ENCODE data around the gene DPM2. TPM values are rescaled to one million over a fixed set of nuclear protein-coding genes. Genes with fewer than 3 reads are reported as not detected.

DPM2 gene
- total RNA-seq, 1 donor from 2014 or later: 36.8 TPM

DNA sequence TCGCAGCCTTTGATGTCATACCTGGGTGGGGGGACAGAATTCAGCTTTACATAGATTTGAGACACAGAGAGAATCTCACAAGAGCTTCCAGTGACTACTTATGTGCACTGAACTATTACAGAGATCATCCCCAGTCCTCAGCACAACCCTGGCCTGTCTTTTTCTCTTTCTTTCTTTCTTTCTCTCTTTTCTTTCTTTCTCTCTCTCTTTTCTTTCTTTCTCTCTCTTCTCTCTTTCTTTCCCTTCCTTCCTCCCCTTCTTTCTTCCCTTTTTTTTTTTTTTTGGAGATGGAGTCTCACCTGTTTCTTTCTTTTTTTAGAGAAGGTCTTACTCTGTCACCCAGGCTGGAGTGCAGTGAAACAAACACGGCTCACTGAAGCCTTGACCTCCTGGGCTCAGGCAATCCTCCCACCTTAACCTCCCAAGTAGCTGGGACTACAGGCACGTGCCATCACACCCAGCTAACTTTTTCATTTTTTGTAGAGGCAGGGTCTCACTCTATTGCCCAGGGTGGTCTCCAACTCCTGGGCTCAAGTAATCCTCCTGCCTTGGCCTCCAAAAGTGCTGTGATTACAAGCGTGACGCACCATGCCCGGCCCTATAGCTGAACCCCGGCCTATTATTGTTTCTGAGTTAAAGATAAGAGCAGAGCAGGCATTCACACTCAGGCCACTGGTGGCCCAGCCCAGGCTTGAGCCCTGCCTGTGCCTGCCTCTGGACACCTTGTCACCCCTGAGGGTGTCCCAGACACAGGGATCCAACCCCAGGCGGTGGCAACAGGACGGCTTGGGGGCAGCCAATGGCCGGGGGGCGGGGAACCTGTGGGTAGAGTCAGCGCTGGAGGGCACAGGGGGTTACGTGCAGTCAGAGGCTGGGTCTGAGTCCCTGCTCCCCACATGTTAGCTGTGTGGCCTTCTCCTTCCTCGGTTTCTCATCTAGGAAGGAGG is 11.4 kb downstream of the DPM2 start:
- Mint-ChIP-seq H3K27me3 (ENCODE audit: low read depth) (peaks cover 60% of the 10 kb centered on the region), H3K9me3 (no peaks in the 10 kb centered on the region), H3K27ac (no peak overlapping the region), H3K36me3 (no peaks in the 10 kb centered on the region), H3K4me3 (peak overlapping the region; percentile 74), H3K4me1 (peaks cover 9% of the 10 kb centered on the region)
- TF ChIP-seq, protein P1, sequence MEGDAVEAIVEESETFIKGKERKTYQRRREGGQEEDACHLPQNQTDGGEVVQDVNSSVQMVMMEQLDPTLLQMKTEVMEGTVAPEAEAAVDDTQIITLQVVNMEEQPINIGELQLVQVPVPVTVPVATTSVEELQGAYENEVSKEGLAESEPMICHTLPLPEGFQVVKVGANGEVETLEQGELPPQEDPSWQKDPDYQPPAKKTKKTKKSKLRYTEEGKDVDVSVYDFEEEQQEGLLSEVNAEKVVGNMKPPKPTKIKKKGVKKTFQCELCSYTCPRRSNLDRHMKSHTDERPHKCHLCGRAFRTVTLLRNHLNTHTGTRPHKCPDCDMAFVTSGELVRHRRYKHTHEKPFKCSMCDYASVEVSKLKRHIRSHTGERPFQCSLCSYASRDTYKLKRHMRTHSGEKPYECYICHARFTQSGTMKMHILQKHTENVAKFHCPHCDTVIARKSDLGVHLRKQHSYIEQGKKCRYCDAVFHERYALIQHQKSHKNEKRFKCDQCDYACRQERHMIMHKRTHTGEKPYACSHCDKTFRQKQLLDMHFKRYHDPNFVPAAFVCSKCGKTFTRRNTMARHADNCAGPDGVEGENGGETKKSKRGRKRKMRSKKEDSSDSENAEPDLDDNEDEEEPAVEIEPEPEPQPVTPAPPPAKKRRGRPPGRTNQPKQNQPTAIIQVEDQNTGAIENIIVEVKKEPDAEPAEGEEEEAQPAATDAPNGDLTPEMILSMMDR (IDR thresholded peaks at IDR 0.05; ENCODE audit: unreplicated experiment): no peak
- DNase-seq (ENCODE audit: low spot score in 2 of 2, unreplicated experiment in 2 of 2): no peak

DNA sequence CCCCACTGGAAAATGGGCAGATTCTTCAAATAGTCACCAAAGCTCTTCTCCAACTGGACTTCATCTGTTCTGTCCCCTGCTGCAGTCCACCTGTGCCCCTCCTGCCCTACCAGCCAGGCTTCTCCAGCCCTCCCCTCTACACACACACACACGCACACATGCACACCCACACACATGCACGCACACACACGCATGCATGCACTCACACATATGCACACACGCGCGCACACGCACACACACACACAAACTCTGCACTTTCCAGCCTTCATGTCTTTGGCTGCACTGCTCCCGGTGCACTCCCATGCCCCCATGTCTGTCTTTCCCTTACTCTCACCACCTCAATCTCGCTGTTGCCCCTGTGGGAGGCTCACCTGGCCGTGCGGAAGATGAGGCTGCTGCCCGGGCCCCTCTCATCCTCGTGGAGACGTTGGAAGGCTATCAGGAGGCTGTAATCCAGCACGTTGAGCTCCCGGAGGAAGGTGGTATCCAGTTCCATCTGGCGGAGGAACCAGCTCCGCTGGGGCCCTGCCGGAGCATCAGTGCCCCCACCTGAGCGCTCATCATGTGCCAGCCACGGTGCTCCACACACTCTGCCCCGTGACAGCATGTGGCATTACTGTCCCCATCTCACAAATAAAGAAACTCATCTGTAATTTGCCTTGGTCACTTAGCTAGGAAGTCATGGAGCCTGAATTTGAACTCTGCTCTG is 12.8 kb downstream of the DPM2 start:
- TF ChIP-seq, protein P1 (IDR thresholded peaks at IDR 0.05; ENCODE audit: unreplicated experiment): no peak
- Mint-ChIP-seq H3K36me3 (no peaks in the 10 kb centered on the region), H3K9me3 (no peaks in the 10 kb centered on the region), H3K4me1 (peaks cover under 1% of the 10 kb centered on the region), H3K4me3 (no peak overlapping the region), H3K27ac (no peak overlapping the region), H3K27me3 (ENCODE audit: low read depth) (peaks cover 56% of the 10 kb centered on the region)
- no peak for DNase-seq (ENCODE audit: low spot score in 2 of 2, unreplicated experiment in 2 of 2)

DNA sequence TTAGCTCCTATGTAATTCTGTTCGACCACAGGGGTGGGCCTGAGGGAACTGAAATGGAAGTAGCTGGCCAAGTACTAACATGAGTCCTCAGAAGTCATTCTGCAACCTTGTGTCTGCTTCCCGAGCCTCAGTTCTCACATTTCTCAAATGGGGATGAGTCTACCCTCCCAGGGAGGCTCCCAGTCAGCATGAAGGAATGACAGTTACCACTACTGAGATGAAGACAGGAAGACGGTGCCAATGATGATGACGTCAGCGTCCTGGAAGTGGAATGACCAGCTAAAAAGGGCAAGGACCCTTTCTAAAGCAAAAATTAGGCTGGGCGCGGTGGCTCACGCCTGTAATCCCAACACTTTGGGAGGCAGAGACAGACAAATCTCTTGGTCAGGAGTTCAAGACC is 13.9 kb downstream of the DPM2 start:
- Mint-ChIP-seq H3K4me3 (no peak overlapping the region), H3K36me3 (no peaks in the 10 kb centered on the region), H3K9me3 (no peaks in the 10 kb centered on the region), H3K27ac (no peak overlapping the region), H3K27me3 (ENCODE audit: low read depth) (peaks cover 45% of the 10 kb centered on the region), H3K4me1 (no peaks in the 10 kb centered on the region)
- no peak for DNase-seq (ENCODE audit: low spot score in 2 of 2, unreplicated experiment in 2 of 2)
- TF ChIP-seq, protein P1 (IDR thresholded peaks at IDR 0.05; ENCODE audit: unreplicated experiment): no peak

DNA sequence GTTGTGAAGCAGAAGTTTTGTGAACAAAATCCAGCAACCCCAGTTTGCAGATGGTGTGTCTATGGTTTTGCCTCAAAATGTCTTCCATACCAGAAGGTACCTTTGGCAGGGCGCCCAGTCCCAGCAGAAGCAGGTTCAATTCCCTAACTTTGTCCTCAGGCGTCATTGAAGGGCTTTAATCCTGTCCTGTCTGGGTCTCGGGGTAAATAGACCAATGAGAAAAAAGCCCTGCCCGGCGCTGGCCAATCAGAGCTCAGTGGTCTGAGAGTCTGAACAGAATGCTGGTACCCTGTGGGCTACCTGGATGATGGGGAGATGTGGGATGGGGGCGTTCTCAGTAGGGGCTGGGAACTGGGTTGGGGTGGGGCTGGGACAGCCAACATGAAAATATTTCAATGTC is 14.6 kb downstream of the DPM2 start:
- Mint-ChIP-seq H3K27ac (no peak overlapping the region), H3K4me3 (no peak overlapping the region), H3K36me3 (no peaks in the 10 kb centered on the region), H3K4me1 (peaks cover 5% of the 10 kb centered on the region), H3K27me3 (ENCODE audit: low read depth) (peaks cover 38% of the 10 kb centered on the region), H3K9me3 (no peaks in the 10 kb centered on the region)
- TF ChIP-seq, protein P1 (IDR thresholded peaks at IDR 0.05; ENCODE audit: unreplicated experiment): no peak
- DNase-seq (ENCODE audit: low spot score in 2 of 2, unreplicated experiment in 2 of 2): no peak

DNA sequence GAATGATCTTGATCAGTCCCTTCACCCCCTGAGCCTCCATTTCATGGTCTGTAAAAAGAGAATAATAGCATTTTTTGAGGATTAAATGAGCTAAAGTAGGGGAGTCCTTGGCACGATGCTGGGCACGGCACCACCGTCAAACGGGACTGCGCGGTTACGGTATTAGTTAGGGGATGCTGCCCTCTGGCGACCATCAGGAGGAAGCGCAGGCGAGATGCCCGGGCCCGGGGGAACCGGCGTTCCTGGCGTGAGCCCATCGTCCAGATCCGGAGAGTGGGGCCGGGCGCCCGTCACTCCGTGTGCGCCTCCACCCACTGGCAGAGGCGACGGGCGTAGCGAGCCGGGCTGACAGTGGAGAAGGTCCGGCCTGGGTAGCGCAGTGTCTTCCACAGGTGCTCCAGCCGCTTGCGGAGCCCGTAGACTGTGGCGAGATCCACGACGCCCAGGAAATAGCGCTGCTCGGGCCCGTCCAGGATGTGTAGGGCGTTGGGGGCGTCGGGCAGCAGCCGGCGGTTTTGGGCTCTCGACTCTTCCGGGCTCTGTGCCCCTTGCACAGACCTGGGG is 16.0 kb downstream of the DPM2 start:
- peaks cover 28% of the 10 kb centered on the region for H3K27me3 Mint-ChIP-seq (ENCODE audit: low read depth)
- DNase-seq (ENCODE audit: low spot score in 2 of 2, unreplicated experiment in 2 of 2): peak in 1 of 2 experiments; percentile 84
- peaks cover 8% of the 10 kb centered on the region for H3K4me1 Mint-ChIP-seq
- no peaks in the 10 kb centered on the region for H3K9me3 Mint-ChIP-seq
- no peak overlapping the region for H3K27ac Mint-ChIP-seq
- H3K36me3 Mint-ChIP-seq: no peaks in the 10 kb centered on the region
- TF ChIP-seq, protein P1 (IDR thresholded peaks at IDR 0.05; ENCODE audit: unreplicated experiment): peak; percentile 93
- H3K4me3 Mint-ChIP-seq: no peak overlapping the region
